Body of pancreas (tissue), 4 donors: Measurements from ENCODE around the gene DTL.

Source experiments
- POLR2A ChIP-seq, 3 donors: fragments of 450-650 bp; IDR thresholded peaks; one replicate each; pipeline ENCODE4 v1.6.1; 2016; ENCODE audit warnings: antibody characterized with exemption in 3 of 3, mild to moderate bottlenecking in 2 of 3
- TF ChIP-seq, protein P1 (sequence below), 7 experiments: fragments of 450-650 bp in 4 of 7; fragments of 200-600 bp in 3 of 7; sonication (generic) in 3 of 7; IDR thresholded peaks; one replicate each; pipeline ENCODE4 v1.5.1; 2016 to 2019; ENCODE audit warnings: antibody characterized with exemption in 7 of 7

DNA sequence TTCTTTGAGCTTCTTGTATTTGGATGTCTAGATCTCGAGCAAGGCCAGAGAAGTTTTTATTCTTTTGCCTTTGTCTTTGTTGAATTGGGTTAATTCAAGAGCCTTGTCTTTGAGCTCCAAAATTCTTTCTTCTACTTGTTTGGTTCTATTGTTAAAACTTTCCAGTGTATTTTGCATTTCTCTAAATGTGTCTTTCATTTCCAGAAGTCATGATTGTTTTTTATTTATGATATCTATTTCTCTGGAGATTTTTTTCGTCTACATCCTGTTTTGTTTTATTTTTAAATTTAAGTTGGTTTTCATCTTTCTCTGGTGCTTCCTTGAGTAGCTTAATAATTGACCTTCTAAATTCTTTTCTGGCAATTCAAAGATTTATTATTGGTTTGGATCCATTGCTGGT, 61.8 kb downstream of the DTL start:
- no peak for TF ChIP-seq POLR2A (IDR thresholded peaks at IDR 0.05)
- TF ChIP-seq, protein P1, sequence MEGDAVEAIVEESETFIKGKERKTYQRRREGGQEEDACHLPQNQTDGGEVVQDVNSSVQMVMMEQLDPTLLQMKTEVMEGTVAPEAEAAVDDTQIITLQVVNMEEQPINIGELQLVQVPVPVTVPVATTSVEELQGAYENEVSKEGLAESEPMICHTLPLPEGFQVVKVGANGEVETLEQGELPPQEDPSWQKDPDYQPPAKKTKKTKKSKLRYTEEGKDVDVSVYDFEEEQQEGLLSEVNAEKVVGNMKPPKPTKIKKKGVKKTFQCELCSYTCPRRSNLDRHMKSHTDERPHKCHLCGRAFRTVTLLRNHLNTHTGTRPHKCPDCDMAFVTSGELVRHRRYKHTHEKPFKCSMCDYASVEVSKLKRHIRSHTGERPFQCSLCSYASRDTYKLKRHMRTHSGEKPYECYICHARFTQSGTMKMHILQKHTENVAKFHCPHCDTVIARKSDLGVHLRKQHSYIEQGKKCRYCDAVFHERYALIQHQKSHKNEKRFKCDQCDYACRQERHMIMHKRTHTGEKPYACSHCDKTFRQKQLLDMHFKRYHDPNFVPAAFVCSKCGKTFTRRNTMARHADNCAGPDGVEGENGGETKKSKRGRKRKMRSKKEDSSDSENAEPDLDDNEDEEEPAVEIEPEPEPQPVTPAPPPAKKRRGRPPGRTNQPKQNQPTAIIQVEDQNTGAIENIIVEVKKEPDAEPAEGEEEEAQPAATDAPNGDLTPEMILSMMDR (IDR thresholded peaks at IDR 0.05), result no peak
